WTC11 (cell line): Measurements from ENCODE around the gene TRIP12. TPM values are rescaled to one million over a fixed set of nuclear protein-coding genes. Genes with fewer than 3 reads are reported as not detected.
A peak's percentile ranks its signal among the peaks of the same experiment; 100 is the strongest.

ENCODE experiments used
- ATAC-seq: fragments of 200-7000 bp; cut with Tn5 transposase; 2 replicates; pipeline ENCODE4 v1.10.0; 2021; ENCODE audit warnings: mild to moderate bottlenecking, moderate library complexity
- CTCF ChIA-PET: fragments of 300-600 bp; sonication (Branson Sonifier 250); formaldehyde crosslinking; loops from one replicate; lab custom pipeline; 2021; ENCODE audit warnings: antibody characterized with exemption; lab: Charles Lee
- POLR2A ChIA-PET: fragments of 350-600 bp; sonication (Branson Sonifier 250); formaldehyde crosslinking; loops from one replicate; lab custom pipeline; 2021; ENCODE audit warnings: antibody characterized with exemption; lab: Charles Lee
- DNase-seq: peaks from one replicate; pipeline ENCODE4 v3.0.0; 2021; ENCODE audit warnings: low spot score
- H3K27ac Mint-ChIP-seq: 2 replicates; pipeline ENCODE4 v1.8.0; 2021; ENCODE audit warnings: mixed read lengths
- H3K27me3 Mint-ChIP-seq: 2 replicates; pipeline ENCODE4 v1.8.0; 2021; ENCODE audit warnings: low read depth, mild to moderate bottlenecking, moderate library complexity, mixed read lengths
- H3K36me3 Mint-ChIP-seq: 2 replicates; pipeline ENCODE4 v1.8.0; 2021; ENCODE audit warnings: mixed read lengths
- H3K4me1 Mint-ChIP-seq: 2 replicates; pipeline ENCODE4 v1.8.0; 2022; ENCODE audit warnings: mixed read lengths
- H3K4me3 Mint-ChIP-seq: 2 replicates; pipeline ENCODE4 v1.8.0; 2021; ENCODE audit warnings: mild to moderate bottlenecking, moderate library complexity, mixed read lengths
- H3K9me3 Mint-ChIP-seq: 2 replicates; pipeline ENCODE4 v1.8.0; 2021; ENCODE audit warnings: mixed read lengths
- ATF1 ChIP-seq: sonication (generic); formaldehyde crosslinking; IDR thresholded peaks from 2 replicates; pipeline ENCODE4 v1.8.1; 2023; ENCODE audit warnings: mild to moderate bottlenecking, moderate library complexity, missing genetic modification reagents
- ATF6 ChIP-seq: sonication (generic); formaldehyde crosslinking; IDR thresholded peaks from 2 replicates; pipeline ENCODE4 v1.8.1; 2023; ENCODE audit warnings: mild to moderate bottlenecking, missing genetic modification reagents
- CBFB ChIP-seq: sonication (generic); formaldehyde crosslinking; IDR thresholded peaks from 2 replicates; pipeline ENCODE4 v1.8.1; 2022; ENCODE audit warnings: mild to moderate bottlenecking, low read depth, missing genetic modification reagents
- CTCF ChIP-seq: fragments of 200-600 bp; IDR thresholded peaks from 2 replicates; pipeline ENCODE4 v1.8.0; 2022; ENCODE audit warnings: antibody characterized with exemption
- E2F1 ChIP-seq: sonication (generic); formaldehyde crosslinking; IDR thresholded peaks from 2 replicates; pipeline ENCODE4 v1.8.0; 2022; ENCODE audit warnings: mild to moderate bottlenecking, missing genetic modification reagents
- ESRRA ChIP-seq: sonication (generic); formaldehyde crosslinking; IDR thresholded peaks from 2 replicates; pipeline ENCODE4 v1.8.1; 2022; ENCODE audit warnings: mild to moderate bottlenecking, missing genetic modification reagents, borderline replicate concordance
- FOXP4 ChIP-seq: sonication (generic); formaldehyde crosslinking; IDR thresholded peaks from 2 replicates; pipeline ENCODE4 v1.8.0; 2022; ENCODE audit warnings: mild to moderate bottlenecking, missing genetic modification reagents
- GABPB1 ChIP-seq: sonication (generic); formaldehyde crosslinking; IDR thresholded peaks from 2 replicates; pipeline ENCODE4 v1.8.1; 2023; ENCODE audit warnings: mild to moderate bottlenecking, missing genetic modification reagents
- SMAD3 ChIP-seq: sonication (generic); formaldehyde crosslinking; IDR thresholded peaks from 2 replicates; pipeline ENCODE4 v1.8.0; 2022; ENCODE audit warnings: missing genetic modification reagents, mild to moderate bottlenecking, borderline replicate concordance
- ZBTB21 ChIP-seq: sonication (generic); formaldehyde crosslinking; IDR thresholded peaks from 2 replicates; pipeline ENCODE4 v1.8.1; 2023; ENCODE audit warnings: mild to moderate bottlenecking, missing genetic modification reagents, borderline replicate concordance
- ZNF532 ChIP-seq: fragments of 250-450 bp; sonication (Bioruptor Pico); IDR thresholded peaks from 2 replicates; pipeline ENCODE4 v1.9.0; 2021; ENCODE audit warnings: mild to moderate bottlenecking, borderline replicate concordance
- total RNA-seq: library from RNA; stranded (reverse); gene quantifications from 3 replicates; pipeline ENCODE4 v1.2.3, GENCODE V29; 2021

The TRIP12 gene
- total RNA-seq, 1 experiment from 2014 or later, result 149 TPM

GRCh38 chr2:229914171-229914570 lies 7.6 kb downstream of the TRIP12 start:
- DNase-seq (no peak), ATAC-seq (no peak)
- ChIA-PET CTCF (no interaction called here), POLR2A (no interaction called here)
- Mint-ChIP-seq H3K27ac (no peak overlapping the region), H3K27me3 (no peaks in the 10 kb centered on the region), H3K4me3 (no peak overlapping the region), H3K9me3 (no peaks in the 10 kb centered on the region), H3K36me3 (peaks cover 11% of the 10 kb centered on the region), H3K4me1 (peaks cover 30% of the 10 kb centered on the region)
- TF ChIP-seq ZBTB21 (CRISPR knock-in tag) (no peak), CBFB (CRISPR knock-in tag) (no peak), GABPB1 (CRISPR knock-in tag) (no peak)

DNA sequence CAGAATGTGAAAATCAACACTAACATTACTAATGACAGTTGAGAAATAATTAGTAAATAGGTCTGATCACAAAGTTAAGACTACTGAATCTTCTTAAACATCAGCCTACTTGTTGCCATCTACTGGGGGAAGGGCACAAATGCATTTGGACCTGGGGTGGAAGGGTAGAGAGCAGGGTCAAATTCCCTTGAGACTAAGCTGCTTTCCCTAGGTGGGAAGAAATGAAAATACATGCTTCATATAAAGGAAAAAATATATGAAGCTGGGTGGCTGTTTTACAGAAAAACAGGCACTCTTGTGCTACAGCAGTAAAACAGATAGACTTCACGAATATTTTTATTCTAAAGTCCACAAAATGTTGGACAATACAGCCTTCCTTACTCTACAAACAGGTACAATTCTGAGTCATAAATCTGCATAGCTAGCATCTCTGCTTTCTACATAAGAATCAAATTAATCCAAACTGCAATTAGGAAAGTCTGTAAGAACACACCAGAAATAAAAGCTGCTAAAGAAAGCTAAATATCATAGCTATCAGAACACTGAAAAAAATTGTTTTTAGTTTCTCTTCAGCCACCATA lies 10.9 kb downstream of the TRIP12 start:
- peaks cover 35% of the 10 kb centered on the region for H3K4me1 Mint-ChIP-seq
- POLR2A ChIA-PET, result no interaction called here
- CTCF ChIA-PET, result interaction anchor here (0.6 to 2.8 kb wide), 16 partner anchors 9 to 158 kb away, joined by 3 to 18 read pairs (median 4); partner anchors contain the start of genes FBXO36 and TRIP12
- peaks cover 11% of the 10 kb centered on the region for H3K36me3 Mint-ChIP-seq
- H3K9me3 Mint-ChIP-seq, result no peaks in the 10 kb centered on the region
- H3K27ac Mint-ChIP-seq, result peak overlapping the region; percentile 47; the same call in 1 of the 2 replicates
- no peak for DNase-seq
- no peak for TF ChIP-seq ATF1 (CRISPR knock-in tag)
- 0 out of 2 replicates have a peak, but pooled peaks have one; percentile 6 for TF ChIP-seq CTCF
- peak; percentile 90 for ATAC-seq
- no peaks in the 10 kb centered on the region for H3K27me3 Mint-ChIP-seq
- no peak overlapping the region for H3K4me3 Mint-ChIP-seq

- ATAC-seq (peak; percentile 14; the same call in 1 of the 2 replicates), DNase-seq (no peak)
- Mint-ChIP-seq H3K36me3 (peaks cover 11% of the 10 kb centered on the region), H3K4me3 (no peak overlapping the region), H3K27me3 (no peaks in the 10 kb centered on the region), H3K27ac (peak overlapping the region; percentile 47; the same call in 1 of the 2 replicates), H3K9me3 (no peaks in the 10 kb centered on the region), H3K4me1 (peaks cover 40% of the 10 kb centered on the region)
- ChIA-PET POLR2A (no interaction called here), CTCF (interaction anchor here (0.6 to 2.8 kb wide), 11 partner anchors 9 to 158 kb away, joined by 3 to 18 read pairs (median 4); partner anchors contain the start of genes FBXO36 and TRIP12)
- TF ChIP-seq ZNF532 (CRISPR knock-in tag) (no peak), ESRRA (no peak), SMAD3 (CRISPR knock-in tag) (no peak), E2F1 (CRISPR knock-in tag) (no peak), CTCF (0 out of 2 replicates have a peak, but pooled peaks have one; percentile 5), ATF6 (CRISPR knock-in tag) (no peak), FOXP4 (CRISPR knock-in tag) (no peak)
Observed at GRCh38 chr2:229910147-229910831, 11.5 kb downstream of the TRIP12 start.
